Measurements from ENCODE around the gene PSTPIP2. TPM values are rescaled to one million over a fixed set of nuclear protein-coding genes. Genes with fewer than 3 reads are reported as not detected.
"Not testable (repeated sequence)": the region's sequence is repeated elsewhere in the genome, so short reads cannot be mapped to it uniquely, and the experiment has no call there.

The PSTPIP2 gene
- total RNA-seq, 1 experiment from 2014 or later = 5.6 TPM

DNA sequence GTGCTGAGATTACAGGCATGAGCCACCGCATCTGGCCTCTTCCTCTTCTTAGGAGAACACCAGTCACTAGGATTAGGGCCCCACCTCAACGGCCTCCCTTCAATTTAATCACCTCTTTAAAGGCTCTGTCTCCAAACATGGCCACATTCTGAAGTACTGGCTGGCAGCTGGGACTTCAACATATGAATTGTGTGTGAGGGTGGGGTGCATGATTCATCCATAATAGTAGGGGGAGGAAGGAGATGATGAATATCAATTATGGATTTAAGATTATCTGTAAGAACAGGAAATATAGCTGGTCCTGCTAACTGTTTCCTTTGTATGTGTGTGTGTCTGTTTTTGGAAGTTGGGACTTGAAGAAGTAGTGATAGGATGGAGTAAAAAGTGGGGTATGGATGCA lies 90.2 kb downstream of the PSTPIP2 start:
- Histone ChIP-seq H3K4me3 (no peak overlapping the region), H3K36me3 (no peaks in the 10 kb centered on the region), H3K27me3 (no peaks in the 10 kb centered on the region), H3K9me3 (no peaks in the 10 kb centered on the region)
- DNase-seq = no peak

DNA sequence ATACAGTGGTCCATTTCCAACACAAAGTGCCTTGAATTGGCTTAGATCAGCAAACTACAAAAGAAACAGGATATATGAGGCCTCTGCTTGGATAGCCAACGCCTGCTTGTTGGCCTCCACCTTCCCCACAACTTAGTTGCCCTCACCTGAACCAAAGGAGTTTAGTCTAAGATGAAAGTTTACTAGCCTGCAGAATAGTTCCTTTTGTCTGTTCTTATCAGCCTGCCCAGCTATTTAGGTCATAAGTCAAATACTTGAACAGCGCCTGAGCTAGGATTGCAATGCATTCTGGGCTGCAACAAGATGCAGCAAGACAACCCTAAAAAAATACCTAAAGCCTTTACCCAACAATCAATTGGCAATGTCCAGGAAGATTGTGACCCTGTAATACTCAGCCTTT lies 91.8 kb downstream of the PSTPIP2 start:
- Histone ChIP-seq H3K4me3 (no peak overlapping the region), H3K36me3 (no peaks in the 10 kb centered on the region), H3K9me3 (no peaks in the 10 kb centered on the region), H3K27me3 (no peaks in the 10 kb centered on the region)
- no peak for DNase-seq

DNA sequence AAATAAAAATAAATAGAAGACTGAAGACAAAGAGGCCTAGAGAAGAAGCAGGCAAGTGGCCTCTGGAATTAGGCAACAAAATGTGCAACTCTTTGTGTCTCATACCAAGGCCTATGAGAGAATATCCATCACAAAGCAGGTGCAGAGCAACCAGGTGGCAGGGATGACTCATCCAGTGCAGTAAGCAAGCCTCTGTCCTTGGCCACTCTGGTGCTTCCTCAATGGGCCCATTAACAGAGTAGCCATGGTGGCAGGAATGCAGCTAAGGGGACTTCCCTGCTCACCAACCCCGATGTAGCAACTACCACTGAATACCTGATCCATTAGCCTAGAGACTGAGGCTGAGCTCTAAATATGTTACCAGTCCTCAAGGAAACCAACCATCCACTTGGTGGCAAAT lies 94.0 kb downstream of the PSTPIP2 start:
- Histone ChIP-seq H3K9me3 (no peaks in the 10 kb centered on the region), H3K27me3 (no peaks in the 10 kb centered on the region), H3K36me3 (no peaks in the 10 kb centered on the region), H3K4me3 (no peak overlapping the region)
- DNase-seq = no peak

DNA sequence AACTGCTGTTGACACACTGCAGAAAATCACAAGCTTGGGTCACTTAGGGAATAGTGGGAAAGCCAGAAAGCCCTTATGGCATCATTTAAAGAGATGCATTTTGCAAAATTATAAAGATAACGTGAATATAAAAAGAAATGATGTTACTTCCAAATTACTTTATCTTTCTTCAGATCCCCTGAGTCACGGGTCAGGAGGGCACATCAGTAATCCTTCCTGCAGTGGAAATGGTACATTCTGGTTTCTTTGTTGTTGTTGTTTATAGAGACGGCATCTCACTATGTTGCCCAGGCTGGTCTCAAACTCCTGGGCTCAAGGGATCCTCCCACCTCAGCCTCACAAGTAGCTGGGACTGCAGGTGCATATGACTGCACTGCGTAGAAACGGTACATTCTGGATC lies 95.1 kb downstream of the PSTPIP2 start:
- Histone ChIP-seq H3K9me3 (no peaks in the 10 kb centered on the region), H3K4me3 (no peak overlapping the region), H3K27me3 (no peaks in the 10 kb centered on the region), H3K36me3 (no peaks in the 10 kb centered on the region)
- DNase-seq = no peak

DNA sequence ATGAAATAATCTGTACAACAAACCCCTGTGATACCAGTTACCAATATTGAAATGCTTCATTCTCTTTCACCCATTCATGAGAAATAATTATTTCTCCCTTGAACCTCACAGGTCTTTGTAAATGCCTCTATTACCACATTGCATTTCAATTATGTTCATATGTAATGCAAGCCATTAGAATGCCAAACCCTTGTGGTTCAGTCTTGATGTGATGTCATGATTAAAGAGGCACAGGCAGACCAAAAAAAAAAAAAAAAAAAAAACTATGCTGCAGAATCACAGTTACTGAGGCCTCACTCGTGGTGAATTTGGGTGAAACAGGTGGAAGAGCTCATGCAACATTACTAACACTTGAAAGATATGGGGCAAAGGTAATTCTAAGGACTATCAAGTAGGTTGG lies 95.5 kb downstream of the PSTPIP2 start:
- H3K27me3 ChIP-seq = no peaks in the 10 kb centered on the region
- H3K4me3 ChIP-seq = no peak overlapping the region
- H3K36me3 ChIP-seq = no peaks in the 10 kb centered on the region
- no peaks in the 10 kb centered on the region for H3K9me3 ChIP-seq
- DNase-seq = no peak

DNA sequence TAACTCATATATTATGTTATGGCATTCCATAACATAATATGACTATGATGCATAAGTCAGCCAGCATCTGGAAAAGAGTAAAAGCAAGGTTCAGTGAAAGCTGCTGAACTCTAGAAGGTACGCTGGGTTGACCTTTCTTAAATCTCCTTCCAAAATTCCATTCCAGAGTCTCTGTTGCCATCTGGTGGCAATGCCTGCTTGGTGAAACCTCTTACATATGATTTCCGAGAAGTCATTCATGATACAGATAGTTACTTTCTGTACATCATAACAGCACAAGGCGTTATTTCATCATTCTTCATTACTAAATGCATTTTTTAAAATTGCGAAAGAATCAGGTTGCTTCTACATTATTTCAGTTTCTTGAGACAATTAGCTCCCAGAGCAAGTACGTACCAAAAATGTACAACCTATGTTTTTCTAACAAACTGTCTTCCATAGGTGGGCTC lies 97.9 kb downstream of the PSTPIP2 start:
- peak; percentile 58 for DNase-seq
- no peaks in the 10 kb centered on the region for H3K27me3 ChIP-seq
- H3K36me3 ChIP-seq = no peaks in the 10 kb centered on the region
- no peaks in the 10 kb centered on the region for H3K9me3 ChIP-seq
- no peak overlapping the region for H3K4me3 ChIP-seq

DNA sequence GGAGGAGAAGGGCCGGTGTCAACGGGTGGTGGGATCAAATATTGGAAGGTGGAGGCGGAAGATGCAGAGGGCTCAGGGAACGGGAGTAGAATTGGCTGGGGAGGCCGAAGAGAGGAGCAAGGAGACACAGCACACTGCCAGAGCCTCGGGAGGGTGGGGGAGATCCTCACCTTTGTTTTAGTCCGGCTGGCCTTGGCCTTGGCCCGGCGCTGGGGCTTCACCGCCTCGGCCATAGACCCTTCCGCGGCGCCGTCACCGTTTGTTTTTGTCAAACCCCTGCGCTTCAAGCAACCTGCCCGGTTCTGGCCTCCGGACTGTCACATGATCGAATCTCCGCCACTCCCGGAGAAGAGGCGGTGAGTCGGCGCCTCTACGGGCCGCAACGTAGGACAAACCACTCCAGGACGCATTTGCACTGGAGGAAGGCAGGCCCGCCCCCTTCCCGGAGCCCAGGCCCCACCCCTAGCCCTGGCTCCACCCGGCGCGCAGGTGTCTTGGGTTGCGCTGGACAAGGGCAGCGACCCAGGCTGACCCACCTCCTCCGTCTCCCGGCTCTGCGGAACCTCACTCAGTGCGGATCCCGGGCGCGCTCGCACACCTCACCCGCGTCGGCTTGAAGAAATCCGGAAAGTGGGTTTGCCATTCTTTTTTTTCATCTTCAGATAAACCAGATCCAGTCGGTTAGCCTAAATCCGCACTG lies 104.9 kb downstream of the PSTPIP2 start, which contains the start of gene EPG5:
TSS of gene EPG5 (minus strand) at position 323 of the 700 bp plus-strand sequence. CDS start at position 233, 90 bp downstream.
- DNase-seq = peak; percentile 96

DNA sequence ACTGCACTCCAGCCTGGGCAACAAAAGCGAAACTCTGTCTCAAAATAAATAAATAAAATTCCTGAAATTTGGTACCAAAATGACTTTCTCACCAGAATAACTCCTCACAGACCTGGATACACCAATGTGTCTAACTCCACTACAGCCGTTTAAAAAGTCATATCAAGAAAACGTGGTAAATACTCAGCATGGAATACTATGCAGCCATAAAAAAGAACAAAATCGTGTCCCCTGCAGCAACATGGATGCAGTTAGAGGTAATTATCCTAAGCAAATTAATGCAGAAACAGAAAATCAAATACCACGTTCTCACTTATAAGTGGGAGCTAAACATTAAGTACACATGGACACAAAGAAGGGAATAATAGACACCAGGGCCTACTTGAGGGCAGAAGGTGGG lies 107.1 kb downstream of the PSTPIP2 start:
- not testable (repeated sequence) for DNase-seq, H3K4me3 ChIP-seq, H3K9me3 ChIP-seq, H3K27me3 ChIP-seq
- peaks cover 54% of the 10 kb centered on the region for H3K36me3 ChIP-seq

More for the DNA sequence above, 104.9 kb downstream of the PSTPIP2 start, which contains the start of gene EPG5:
- Histone ChIP-seq H3K9me3 (no peaks in the 10 kb centered on the region), H3K27me3 (no peaks in the 10 kb centered on the region), H3K4me3 (peak within 1 kb of the TSS; percentile 93), H3K36me3 (peaks cover 33% of the 10 kb centered on the region)

DNA sequence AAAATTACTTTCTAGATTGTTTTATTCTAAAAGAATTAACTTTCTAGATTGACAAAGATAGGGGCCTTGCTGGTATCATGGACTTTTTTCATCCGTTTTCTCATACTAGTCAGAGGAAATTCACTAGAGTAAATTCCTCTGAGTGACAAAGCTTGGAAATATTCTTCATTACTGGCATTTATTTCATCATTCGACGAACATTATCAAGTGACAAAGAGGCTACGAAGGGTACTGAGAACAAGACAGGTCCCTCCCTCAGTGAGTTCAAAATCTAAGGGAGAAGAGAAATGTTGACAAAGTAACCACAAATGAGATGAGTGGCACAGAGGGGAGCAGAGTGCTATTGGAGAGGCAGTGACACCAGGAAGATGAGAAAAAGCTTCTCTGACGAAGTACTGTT lies 109.2 kb downstream of the PSTPIP2 start:
- Histone ChIP-seq H3K36me3 (peaks cover 70% of the 10 kb centered on the region), H3K9me3 (peaks cover 3% of the 10 kb centered on the region; the same call in 1 of the 2 replicates), H3K4me3 (no peak overlapping the region), H3K27me3 (no peaks in the 10 kb centered on the region)
- no peak for DNase-seq

DNA sequence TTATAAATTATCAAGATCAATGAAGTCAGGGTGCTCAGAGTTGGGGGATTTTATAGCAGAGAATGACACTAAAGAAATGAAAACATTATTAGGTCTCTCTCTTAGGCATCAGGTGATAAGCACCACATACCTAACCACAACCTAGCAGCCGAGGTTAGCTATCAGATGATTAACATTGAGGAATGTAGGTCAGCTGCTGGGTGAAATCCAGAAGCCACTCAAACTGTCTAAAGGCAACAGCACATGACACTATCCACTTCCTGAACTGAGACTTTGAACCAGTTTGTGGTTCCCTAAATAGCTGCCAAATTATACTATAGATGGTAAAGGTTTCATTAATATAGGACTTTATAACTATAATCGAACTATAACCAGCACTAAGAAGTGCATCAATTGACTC lies 109.6 kb downstream of the PSTPIP2 start:
- DNase-seq = peak; percentile 11
- Histone ChIP-seq H3K27me3 (no peaks in the 10 kb centered on the region), H3K9me3 (peaks cover 3% of the 10 kb centered on the region; the same call in 1 of the 2 replicates), H3K4me3 (no peak overlapping the region), H3K36me3 (peaks cover 70% of the 10 kb centered on the region)

DNA sequence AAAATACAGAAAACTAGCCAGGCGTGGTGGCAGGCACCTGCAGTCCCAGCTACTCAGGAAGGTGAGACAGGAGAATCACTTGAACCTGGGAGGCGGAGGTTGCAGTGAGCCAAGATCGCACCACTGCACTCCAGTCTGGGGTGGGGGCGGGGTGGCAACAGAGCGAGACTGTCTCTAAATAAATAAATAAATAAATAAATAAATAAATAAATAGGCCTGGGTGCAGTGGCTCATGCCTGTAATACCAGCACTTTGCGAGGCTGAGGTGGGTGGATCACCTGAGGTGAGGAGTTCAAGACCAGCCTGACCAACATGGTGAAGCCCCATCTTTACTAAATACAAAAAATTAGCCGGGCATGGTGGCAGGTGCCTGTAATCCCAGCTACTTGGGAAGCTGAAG lies 112.6 kb downstream of the PSTPIP2 start:
- H3K36me3 ChIP-seq = peaks cover 74% of the 10 kb centered on the region
- not testable (repeated sequence) for H3K27me3 ChIP-seq, H3K9me3 ChIP-seq, DNase-seq, H3K4me3 ChIP-seq

DNA sequence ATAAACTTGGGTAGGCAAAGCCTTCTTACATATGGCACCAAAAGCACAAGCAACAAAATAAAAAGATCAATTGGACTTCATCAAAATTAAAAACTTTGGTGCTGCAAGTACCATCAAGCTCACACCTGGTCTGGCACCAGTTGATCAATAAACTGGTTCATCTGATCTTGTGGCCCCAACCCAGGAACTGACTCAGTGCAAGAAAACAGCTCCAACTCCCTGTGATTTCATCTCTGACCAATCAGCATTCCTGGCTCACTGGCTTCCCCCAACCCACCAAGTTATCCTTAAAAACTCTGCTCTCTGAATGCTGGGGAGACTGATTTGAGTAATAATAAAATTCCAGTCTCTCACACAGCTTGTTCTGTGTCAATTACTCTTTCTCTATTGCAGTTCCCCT lies 113.3 kb downstream of the PSTPIP2 start:
- Histone ChIP-seq H3K36me3 (peaks cover 71% of the 10 kb centered on the region), H3K4me3 (no peak overlapping the region), H3K27me3 (no peaks in the 10 kb centered on the region), H3K9me3 (peaks cover 3% of the 10 kb centered on the region; the same call in 1 of the 2 replicates)
- peak; percentile 52 for DNase-seq

DNA sequence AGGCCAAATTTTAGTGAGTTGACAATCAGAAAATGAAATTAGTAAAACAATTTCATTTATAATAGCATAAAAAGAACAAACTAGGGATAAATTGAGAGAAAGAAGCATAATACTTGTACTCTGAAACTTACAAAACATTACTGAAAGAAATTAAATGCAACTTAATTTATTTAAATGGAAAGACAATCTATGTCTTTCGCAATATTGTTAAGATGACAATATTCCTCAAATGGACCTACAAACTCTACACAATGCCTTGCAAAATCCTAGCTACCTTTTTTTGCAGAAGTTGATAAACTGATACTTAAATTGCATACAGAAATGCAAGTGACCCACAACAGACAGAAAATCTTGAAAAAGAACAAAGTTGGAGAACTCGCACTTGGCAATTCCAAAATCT lies 114.0 kb downstream of the PSTPIP2 start:
- Histone ChIP-seq H3K27me3 (no peaks in the 10 kb centered on the region), H3K9me3 (peaks cover 3% of the 10 kb centered on the region; the same call in 1 of the 2 replicates), H3K36me3 (peaks cover 73% of the 10 kb centered on the region), H3K4me3 (no peak overlapping the region)
- DNase-seq = no peak

DNA sequence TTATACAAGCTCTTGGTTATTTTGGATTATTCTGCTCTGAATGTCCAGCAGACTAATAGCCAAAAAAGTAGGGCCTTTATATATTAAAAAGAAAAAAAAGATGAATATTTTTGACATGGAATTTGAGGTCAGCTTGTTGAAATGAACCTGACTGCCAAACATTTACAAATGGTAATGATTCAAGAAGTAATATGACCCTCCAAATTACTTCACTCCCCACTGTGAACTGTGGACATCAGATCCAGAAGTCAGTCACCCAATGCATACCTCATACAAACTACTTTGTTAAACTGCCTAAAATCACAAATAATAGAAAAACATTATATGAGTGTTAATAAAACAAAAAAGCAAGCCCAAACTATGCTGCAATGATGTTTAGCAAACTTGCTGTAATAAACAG lies 115.0 kb downstream of the PSTPIP2 start:
- Histone ChIP-seq H3K4me3 (no peak overlapping the region), H3K36me3 (peaks cover 75% of the 10 kb centered on the region), H3K9me3 (peaks cover 6% of the 10 kb centered on the region), H3K27me3 (no peaks in the 10 kb centered on the region)
- peak; percentile 15 for DNase-seq

DNA sequence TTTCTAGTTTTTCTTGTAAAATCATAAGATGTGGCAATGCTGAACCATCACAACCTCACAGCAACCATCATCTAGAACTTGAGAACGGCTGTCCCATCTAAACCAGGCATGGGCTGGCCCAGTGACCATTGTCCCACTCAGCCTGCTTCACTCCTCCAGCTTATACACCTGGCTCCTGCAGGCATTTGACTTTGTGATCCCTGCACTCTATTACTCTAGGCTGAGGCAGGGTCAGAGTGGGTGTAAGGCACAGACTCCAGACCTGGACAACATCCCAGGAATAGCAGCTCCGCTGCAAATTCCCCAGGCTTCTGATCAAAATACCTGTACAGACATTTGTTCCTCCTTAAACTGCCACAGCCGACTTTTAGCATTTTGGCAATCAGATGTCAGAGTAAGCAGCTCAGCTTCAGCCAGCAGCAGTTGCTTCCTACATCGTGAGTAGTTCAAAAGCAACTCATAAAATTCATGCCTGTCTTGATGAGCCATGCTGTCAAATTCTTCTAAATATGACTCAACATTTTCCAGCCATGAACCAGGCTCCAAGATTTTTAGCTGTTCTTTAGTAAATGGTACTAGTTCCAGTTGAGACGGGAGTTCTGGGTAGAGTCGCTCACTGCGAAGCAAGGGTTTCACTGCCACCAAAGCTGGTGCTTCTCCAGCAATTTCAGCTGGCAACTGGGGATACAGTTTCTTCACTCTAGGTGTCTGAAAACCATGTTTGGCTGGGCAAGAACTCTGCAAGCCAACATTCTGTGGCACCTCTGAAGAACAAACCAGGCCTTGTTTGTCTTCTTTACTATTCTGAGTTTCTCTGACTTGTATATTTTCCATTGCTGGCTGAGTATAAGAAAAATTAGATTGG lies 117.8 kb downstream of the PSTPIP2 start:
- H3K9me3 ChIP-seq = peaks cover 12% of the 10 kb centered on the region
- H3K4me3 ChIP-seq = no peak overlapping the region
- no peaks in the 10 kb centered on the region for H3K27me3 ChIP-seq
- H3K36me3 ChIP-seq = peaks cover 76% of the 10 kb centered on the region
- peak; percentile 77 for DNase-seq

DNA sequence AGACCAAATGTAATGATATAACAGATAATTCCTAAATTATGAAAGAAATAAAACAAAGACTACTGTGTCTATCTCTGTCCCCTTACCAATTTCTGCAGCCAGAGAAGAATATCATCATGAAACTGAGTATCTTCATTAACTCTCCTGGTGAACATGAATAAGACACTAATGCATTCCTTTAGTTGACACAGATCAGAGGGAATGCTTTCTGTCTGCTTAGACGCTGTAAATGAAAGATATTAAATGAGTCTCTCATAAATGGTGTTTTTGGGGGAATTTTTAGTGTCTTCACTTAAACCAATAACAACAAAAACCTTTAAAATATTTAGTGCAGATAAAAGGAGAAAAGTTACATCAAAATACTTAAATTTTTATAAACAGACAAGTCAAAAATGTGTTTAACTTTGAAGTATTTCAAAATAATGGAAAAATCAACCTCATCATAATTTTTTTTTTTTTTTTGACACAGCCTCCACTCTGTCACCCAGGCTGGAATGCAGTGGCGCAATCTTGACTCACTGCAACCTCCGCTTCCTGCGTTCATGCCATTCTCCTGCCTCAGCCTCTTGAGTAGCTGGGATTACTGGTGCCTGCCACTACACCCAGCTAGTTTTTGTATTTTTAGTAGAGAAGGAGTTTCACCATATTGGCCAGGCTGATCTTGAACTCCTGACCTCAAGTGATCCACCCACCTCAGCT lies 120.9 kb downstream of the PSTPIP2 start:
- peak; percentile 91 for DNase-seq
- Histone ChIP-seq H3K9me3 (peaks cover 9% of the 10 kb centered on the region), H3K27me3 (no peaks in the 10 kb centered on the region), H3K4me3 (no peak overlapping the region), H3K36me3 (peaks cover 93% of the 10 kb centered on the region)

DNA sequence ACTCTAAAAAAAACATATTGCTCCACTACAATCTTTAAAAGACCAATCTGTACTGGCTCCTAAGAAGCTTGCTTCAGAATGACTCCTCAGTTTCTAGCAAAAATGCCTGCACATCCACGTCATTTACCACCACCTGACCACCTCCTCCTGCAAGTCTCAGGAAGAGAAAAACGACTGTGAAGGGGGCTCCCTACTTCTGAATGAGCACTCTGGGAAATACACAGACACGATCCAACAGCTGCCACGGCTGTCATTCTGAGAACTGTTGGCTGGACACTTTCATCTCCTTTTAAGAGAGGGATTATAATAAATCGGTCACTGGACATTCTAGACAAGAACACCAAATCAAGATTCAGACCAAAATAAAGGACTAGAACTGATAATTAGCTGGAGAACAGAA lies 126.4 kb downstream of the PSTPIP2 start:
- no peaks in the 10 kb centered on the region for H3K9me3 ChIP-seq
- peaks cover 97% of the 10 kb centered on the region for H3K36me3 ChIP-seq
- H3K27me3 ChIP-seq = no peaks in the 10 kb centered on the region
- no peak for DNase-seq
- H3K4me3 ChIP-seq = no peak overlapping the region
